SH-SY5Y (cell line): Measurements from ENCODE around the gene DLG5.

Source experiments
- GATA2 ChIP-seq: IDR thresholded peaks from 2 replicates; pipeline ENCODE4 v1.6.1; 2011; ENCODE audit warnings: mild to moderate bottlenecking, low read depth, low read length
- GATA3 ChIP-seq: IDR thresholded peaks from 2 replicates; pipeline ENCODE4 v1.6.1; 2011; ENCODE audit warnings: low read depth, mild to moderate bottlenecking, low read length, moderate library complexity

DNA sequence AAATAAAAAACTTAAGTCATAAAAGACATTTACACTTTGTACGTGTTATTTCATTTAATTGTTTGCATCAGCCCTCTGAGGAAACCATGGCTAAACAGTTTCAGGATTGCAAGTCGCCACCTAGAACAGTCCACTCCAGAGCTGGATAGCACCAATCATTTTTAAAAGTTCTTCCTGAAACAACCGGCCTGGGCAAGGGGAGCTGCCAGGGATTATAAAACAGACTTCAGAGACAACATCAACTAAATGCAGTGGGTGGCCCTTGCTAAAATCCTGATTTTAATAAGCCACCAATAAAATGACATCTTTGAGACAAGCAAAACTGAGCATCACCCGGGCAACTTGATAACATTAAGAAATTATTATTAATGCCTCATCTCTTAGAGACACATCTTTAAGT, 13.5 kb downstream of the DLG5 start:
- TF ChIP-seq GATA2: no peak
- no peak for TF ChIP-seq GATA3
